GM18526 (cell line): ENCODE results near the gene FAM83E.

Experiments used
- POLR2A ChIP-seq: IDR thresholded peaks from 3 replicates; pipeline ENCODE4 v1.6.1; 2011; ENCODE audit not compliant: insufficient read length; ENCODE audit errors: extremely low read depth

The FAM83E gene

GRCh38 chr19:48645620-48646000 is 30.7 kb upstream of the FAM83E start:
- no peak for TF ChIP-seq POLR2A

GRCh38 chr19:48644839-48645619 is 30.2 kb upstream of the FAM83E start:
- no peak for TF ChIP-seq POLR2A

- no peak for TF ChIP-seq POLR2A
Observed at GRCh38 chr19:48644355-48644754, 29.5 kb upstream of the FAM83E start.

GRCh38 chr19:48642862-48643261 is 28.0 kb upstream of the FAM83E start:
- no peak for TF ChIP-seq POLR2A

- TF ChIP-seq POLR2A = no peak
Observed at GRCh38 chr19:48641850-48642249, 27.0 kb upstream of the FAM83E start.

- TF ChIP-seq POLR2A = no peak
Observed at GRCh38 chr19:48639483-48640375, 24.9 kb upstream of the FAM83E start.

- TF ChIP-seq POLR2A = no peak
Observed at GRCh38 chr19:48638831-48639381, 24.0 kb upstream of the FAM83E start.

- no peak for TF ChIP-seq POLR2A
Observed at GRCh38 chr19:48637948-48638830, 23.3 kb upstream of the FAM83E start.

- TF ChIP-seq POLR2A = peak; percentile 34
Observed at GRCh38 chr19:48637449-48637947, 22.6 kb upstream of the FAM83E start.

- TF ChIP-seq POLR2A = no peak
Observed at GRCh38 chr19:48636859-48637448, 22.1 kb upstream of the FAM83E start, which contains the start of gene DBP. Gene DBP, minus strand, starts transcription at chr19:48637379. Its CDS starts 385 bp downstream, at chr19:48636994.

- no peak for TF ChIP-seq POLR2A
Observed at GRCh38 chr19:48635966-48636858, 21.3 kb upstream of the FAM83E start.

- TF ChIP-seq POLR2A = peak; percentile 35
Observed at GRCh38 chr19:48635263-48635965, 20.5 kb upstream of the FAM83E start.
